ENCODE data around the gene SPEN.

The SPEN gene

GRCh38 chr1:15956150-15956549 is 108.6 kb downstream of the SPEN start:
- Histone ChIP-seq H3K4me1 (ENCODE audit: control insufficient read depth, insufficient read depth, low read length) (peaks cover 5% of the 10 kb centered on the region; the same call in 1 of the 2 replicates), H3K9me3 (ENCODE audit: control insufficient read depth, insufficient read depth, low read depth, low read length) (no peaks in the 10 kb centered on the region), H3K27ac (ENCODE audit: extremely low read depth, low read depth, low read length) (no peak overlapping the region; the same call in 1 of the 2 replicates), H3K36me3 (ENCODE audit: control insufficient read depth in 2 of 2, insufficient read depth in 1 of 2, low read length in 2 of 2) (peaks cover 0 to 36% of the 10 kb centered on the region in 2 experiments; a peak in 2 of 3 replicates), H3K4me3 (ENCODE audit: low read depth, low read length) (no peak overlapping the region)
- ChIA-PET POLR2A (no interaction called here), CTCF (interaction anchor here (0.6 to 1.3 kb wide), 6 partner anchors 21 to 335 kb away, joined by 3 to 8 read pairs (median 4); no protein-coding TSS in a partner anchor)
- TF ChIP-seq ZNF830 (tag by site-specific recombination; IDR thresholded peaks at IDR 0.05; ENCODE audit: low read depth) (no peak), GFI1B (tag by site-specific recombination; IDR thresholded peaks at IDR 0.05) (no peak), ZNF404 (tag by site-specific recombination; IDR thresholded peaks at IDR 0.05) (no peak), ZNF202 (tag by site-specific recombination; IDR thresholded peaks at IDR 0.05; ENCODE audit: borderline replicate concordance) (no peak), KLF17 (tag by site-specific recombination; IDR thresholded peaks at IDR 0.05) (peak; percentile 47; the same call in 1 of the 2 replicates), ZBTB10 (tag by site-specific recombination; IDR thresholded peaks at IDR 0.05) (no peak)

GRCh38 chr1:15957221-15958095 is 110.0 kb downstream of the SPEN start:
- POLR2A ChIA-PET: interaction anchor here (0.6 to 0.7 kb wide), 2 partner anchors 14 to 1564 kb away, joined by 4 read pairs; no protein-coding TSS in a partner anchor
- H3K4me1 ChIP-seq (ENCODE audit: control insufficient read depth, insufficient read depth, low read length): peaks cover 5% of the 10 kb centered on the region; the same call in 1 of the 2 replicates
- no peak overlapping the region for H3K4me3 ChIP-seq (ENCODE audit: low read depth, low read length)
- H3K27ac ChIP-seq (ENCODE audit: extremely low read depth, low read depth, low read length): no peak overlapping the region
- H3K9me3 ChIP-seq (ENCODE audit: control insufficient read depth, insufficient read depth, low read depth, low read length): no peaks in the 10 kb centered on the region
- H3K36me3 ChIP-seq (ENCODE audit: control insufficient read depth in 2 of 2, insufficient read depth in 1 of 2, low read length in 2 of 2): peaks cover 0 to 29% of the 10 kb centered on the region in 2 experiments; a peak in 2 of 3 replicates
- TF ChIP-seq PATZ1 (tag by site-specific recombination; IDR thresholded peaks at IDR 0.05) (peak; percentile 30), TRIM28 (IDR thresholded peaks at IDR 0.05; ENCODE audit: borderline replicate concordance, low read length) (no peak), ZNF366 (tag by site-specific recombination; conservative IDR thresholded peaks at IDR 0.05) (0 out of 2 replicates have a peak, but pooled peaks have one; percentile 20), SETDB1 (IDR thresholded peaks at IDR 0.05; ENCODE audit: insufficient read length, low read length) (no peak), ZNF837 (tag by site-specific recombination; IDR thresholded peaks at IDR 0.05) (no peak), ZBTB17 (tag by site-specific recombination; IDR thresholded peaks at IDR 0.05) (no peak), GLIS2 (tag by site-specific recombination; IDR thresholded peaks at IDR 0.05) (no peak), OSR2 (tag by site-specific recombination; IDR thresholded peaks at IDR 0.05) (peak; percentile 75), ZNF354C (tag by site-specific recombination; IDR thresholded peaks at IDR 0.05; ENCODE audit: borderline replicate concordance, low read depth) (no peak), ZNF623 (tag by site-specific recombination; IDR thresholded peaks at IDR 0.05) (0 out of 2 replicates have a peak, but pooled peaks have one; percentile 45), ZNF639 (tag by site-specific recombination; IDR thresholded peaks at IDR 0.05) (no peak), FEZF1 (tag by site-specific recombination; IDR thresholded peaks at IDR 0.05) (no peak), ZBTB48 (tag by site-specific recombination; IDR thresholded peaks at IDR 0.05) (0 out of 2 replicates have a peak, but pooled peaks have one; percentile 13), GLIS1 (tag by site-specific recombination; IDR thresholded peaks at IDR 0.05) (peak; percentile 63; the same call in 1 of the 2 replicates), SCRT2 (tag by site-specific recombination; IDR thresholded peaks at IDR 0.05) (no peak), ZNF785 (tag by site-specific recombination; IDR thresholded peaks at IDR 0.05) (no peak), ZNF148 (tag by site-specific recombination; IDR thresholded peaks at IDR 0.05; ENCODE audit: borderline replicate concordance) (no peak)
- CTCF ChIA-PET: interaction anchor here (0.6 to 3.4 kb wide), 5 partner anchors 11 to 124 kb away, joined by 3 to 16 read pairs (median 3); partner anchors contain the start of gene ZBTB17
